ENCODE measurements around the gene ARHGEF40.

DNA sequence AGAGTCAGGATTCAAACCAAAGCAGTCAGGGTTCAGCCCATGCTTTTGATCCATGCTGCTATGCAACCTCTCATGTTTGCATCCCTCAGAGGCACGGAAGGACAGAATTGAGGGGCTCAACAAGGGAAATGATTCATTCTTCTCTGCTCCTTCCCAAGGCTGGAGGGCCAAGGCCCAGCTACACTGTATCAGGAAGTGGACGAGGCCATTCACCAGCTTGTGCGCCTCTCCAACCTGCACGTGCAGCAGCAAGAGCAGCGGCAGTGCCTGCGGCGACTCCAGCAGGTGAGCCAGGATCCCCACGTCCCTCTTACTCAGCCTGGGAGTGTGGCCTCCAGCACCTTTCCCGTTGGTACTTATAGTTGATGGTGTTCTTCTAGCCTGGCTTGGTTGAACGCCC is 8.6 kb downstream of the ARHGEF40 start:
- TF ChIP-seq CTCF (IDR thresholded peaks at IDR 0.05 in 4 of 5, conservative IDR thresholded peaks at IDR 0.05 in 1 of 5) = no peak
- TF ChIP-seq POLR2A (IDR thresholded peaks at IDR 0.05) = no peak
